ENCODE measurements around the gene ICA1.

The ICA1 gene

DNA sequence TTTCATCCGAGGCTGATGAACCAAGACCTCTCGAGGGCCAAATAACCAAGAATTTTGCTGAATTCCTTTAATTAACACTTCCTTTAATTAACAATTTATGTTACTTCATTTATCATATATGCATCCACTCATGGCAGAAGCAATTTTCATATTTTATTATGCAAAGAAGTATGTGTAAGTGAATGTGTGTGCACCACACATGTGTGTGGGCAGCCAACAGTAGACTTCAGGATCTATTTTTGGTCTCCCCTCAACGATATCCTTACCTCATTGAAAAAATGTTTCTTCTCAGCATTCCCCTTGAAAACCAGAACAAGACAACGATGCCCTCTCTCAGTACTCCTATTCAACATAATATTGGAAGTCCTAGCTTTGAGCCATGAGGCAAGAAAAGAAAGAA lies 96.8 kb downstream of the ICA1 start:
- Histone ChIP-seq H3K36me3 (ENCODE audit: insufficient read depth, low read depth, low read length) (no peaks in the 10 kb centered on the region), H3K9me3 (ENCODE audit: insufficient read depth, low read depth, low read length) (no peaks in the 10 kb centered on the region), H3K9ac (ENCODE audit: low read depth, low read length) (no peak overlapping the region), H3K4me3 (ENCODE audit: low read length) (no peak overlapping the region), H3K27me3 (ENCODE audit: insufficient read depth, low read length) (no peaks in the 10 kb centered on the region), H3K27ac (ENCODE audit: low read length) (no peak overlapping the region), H3K4me1 (ENCODE audit: insufficient read depth, low read length) (peaks cover 5% of the 10 kb centered on the region; the same call in 1 of the 2 replicates)

DNA sequence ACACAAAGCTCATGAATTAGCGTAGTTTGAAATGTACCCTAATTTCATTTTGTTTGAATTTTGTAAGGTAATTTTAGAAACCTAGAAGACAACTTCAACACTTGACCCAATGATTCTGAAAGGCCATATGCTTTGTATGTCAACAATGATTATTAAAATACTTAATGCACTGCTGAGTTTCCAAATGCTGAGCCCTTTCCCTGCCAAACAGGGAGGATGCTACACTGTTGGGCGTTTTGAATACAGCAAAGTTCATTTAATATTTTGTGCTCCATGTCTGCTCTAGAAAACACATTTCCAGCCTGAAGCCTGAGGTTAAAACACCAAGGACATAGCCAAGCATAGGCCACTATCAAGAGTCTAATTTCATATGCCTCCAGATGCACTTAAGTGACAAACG lies 99.8 kb downstream of the ICA1 start:
- H3K4me3 ChIP-seq (ENCODE audit: low read length): no peak overlapping the region
- 0 out of 2 replicates have a peak, but pooled peaks cover 2% of the 10 kb centered on the region for H3K4me1 ChIP-seq (ENCODE audit: insufficient read depth, low read length)
- no peaks in the 10 kb centered on the region for H3K27me3 ChIP-seq (ENCODE audit: insufficient read depth, low read length)
- H3K9ac ChIP-seq (ENCODE audit: low read depth, low read length): no peak overlapping the region
- no peak overlapping the region for H3K27ac ChIP-seq (ENCODE audit: low read length)
- no peaks in the 10 kb centered on the region for H3K36me3 ChIP-seq (ENCODE audit: insufficient read depth, low read depth, low read length)
- H3K9me3 ChIP-seq (ENCODE audit: insufficient read depth, low read depth, low read length): no peaks in the 10 kb centered on the region

DNA sequence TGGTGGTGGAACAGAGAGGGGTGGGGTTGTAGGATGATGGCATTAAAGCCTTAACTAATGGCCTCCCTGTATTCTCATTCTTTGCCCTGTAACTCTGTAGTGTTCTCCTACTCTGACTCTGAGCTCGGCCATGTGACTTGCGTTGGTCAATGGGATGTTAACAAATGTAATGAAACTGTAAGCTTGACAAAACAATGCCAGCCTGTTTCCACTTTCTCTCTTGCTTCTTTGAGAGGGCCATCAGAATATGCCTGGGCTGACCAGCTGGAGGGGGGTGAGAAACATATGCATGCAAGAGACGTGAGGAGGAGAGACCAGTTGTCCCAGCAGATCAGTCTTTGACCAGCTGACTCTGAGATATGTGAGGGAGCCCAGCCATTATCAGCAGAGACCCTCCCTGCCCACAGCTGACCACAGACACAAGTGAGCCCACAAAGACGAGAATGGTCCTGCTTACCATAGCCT lies 100.6 kb downstream of the ICA1 start:
- no peak overlapping the region for H3K4me3 ChIP-seq (ENCODE audit: low read length)
- H3K9me3 ChIP-seq (ENCODE audit: insufficient read depth, low read depth, low read length): no peaks in the 10 kb centered on the region
- no peaks in the 10 kb centered on the region for H3K36me3 ChIP-seq (ENCODE audit: insufficient read depth, low read depth, low read length)
- H3K27ac ChIP-seq (ENCODE audit: low read length): no peak overlapping the region
- 0 out of 2 replicates have a peak, but pooled peaks cover 2% of the 10 kb centered on the region for H3K4me1 ChIP-seq (ENCODE audit: insufficient read depth, low read length)
- H3K9ac ChIP-seq (ENCODE audit: low read depth, low read length): no peak overlapping the region
- no peaks in the 10 kb centered on the region for H3K27me3 ChIP-seq (ENCODE audit: insufficient read depth, low read length)

DNA sequence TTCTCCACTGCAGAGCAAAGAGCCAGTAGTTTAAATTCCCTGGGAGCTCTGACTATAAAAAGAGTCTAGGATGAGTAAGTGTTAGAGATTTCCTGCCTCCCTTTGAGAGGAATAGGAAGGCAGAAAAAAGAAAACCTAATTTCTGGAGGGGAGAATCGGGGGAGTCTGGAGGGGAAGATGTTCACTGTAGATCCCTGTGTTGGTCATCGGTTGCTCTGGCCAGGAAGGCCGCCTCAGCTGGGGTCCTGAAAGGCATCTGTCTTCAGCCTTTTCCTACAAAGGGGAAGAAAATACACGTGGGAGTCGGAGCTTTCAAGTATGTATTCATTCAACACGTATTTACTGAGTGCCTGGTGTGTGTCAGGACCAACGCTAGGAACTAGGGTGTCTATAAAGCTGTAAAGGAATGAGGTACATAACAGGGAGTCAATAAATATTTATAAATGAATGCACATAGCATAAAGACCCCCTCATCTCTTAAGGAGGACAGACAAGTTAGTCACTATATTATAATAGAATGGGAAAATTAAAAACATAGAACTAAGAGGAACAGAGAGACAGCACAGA lies 101.1 kb downstream of the ICA1 start:
- Histone ChIP-seq H3K36me3 (ENCODE audit: insufficient read depth, low read depth, low read length) (no peaks in the 10 kb centered on the region), H3K9ac (ENCODE audit: low read depth, low read length) (no peak overlapping the region), H3K9me3 (ENCODE audit: insufficient read depth, low read depth, low read length) (no peaks in the 10 kb centered on the region), H3K4me1 (ENCODE audit: insufficient read depth, low read length) (0 out of 2 replicates have a peak, but pooled peaks cover 2% of the 10 kb centered on the region), H3K27ac (ENCODE audit: low read length) (no peak overlapping the region), H3K27me3 (ENCODE audit: insufficient read depth, low read length) (no peaks in the 10 kb centered on the region), H3K4me3 (ENCODE audit: low read length) (no peak overlapping the region)

DNA sequence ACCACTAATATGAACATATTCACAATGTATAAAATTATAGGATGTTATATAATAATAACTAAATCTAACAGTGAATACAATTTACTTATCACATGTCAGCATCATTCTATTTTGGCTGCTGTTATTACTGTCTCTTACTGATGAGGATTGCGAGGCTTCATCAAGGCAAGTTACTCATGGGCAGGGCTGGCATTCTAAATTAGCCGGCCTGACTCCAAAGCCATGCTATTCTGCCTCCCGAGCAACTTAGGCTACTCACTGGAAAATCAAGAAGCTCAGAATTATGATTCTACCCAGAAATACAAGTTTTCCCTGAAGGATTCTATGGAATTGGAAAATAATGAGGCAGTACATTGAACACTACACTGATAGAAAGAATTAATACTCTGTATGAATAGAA lies 101.7 kb downstream of the ICA1 start:
- H3K27ac ChIP-seq (ENCODE audit: low read length): no peak overlapping the region
- H3K4me3 ChIP-seq (ENCODE audit: low read length): no peak overlapping the region

DNA sequence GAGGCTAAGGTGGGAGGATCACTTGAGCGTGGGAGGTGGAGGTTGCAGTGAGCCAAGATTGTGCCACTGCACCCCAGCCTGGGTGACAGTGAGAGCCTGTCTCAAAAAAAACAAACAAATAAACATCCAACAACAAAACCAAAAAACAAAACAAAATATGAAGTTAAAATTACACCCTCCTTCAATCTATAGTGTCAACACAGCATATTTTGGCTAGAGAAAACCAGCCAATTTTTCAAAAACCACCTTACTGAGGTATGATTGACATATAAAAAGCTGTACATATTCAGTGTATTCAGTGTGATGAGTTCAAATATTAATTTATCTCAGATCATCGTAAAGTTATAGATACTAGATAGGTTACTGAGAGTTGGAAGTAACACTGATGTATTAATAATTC lies 102.4 kb downstream of the ICA1 start:
- Histone ChIP-seq H3K27ac (ENCODE audit: low read length) (no peak overlapping the region), H3K9me3 (ENCODE audit: insufficient read depth, low read depth, low read length) (no peaks in the 10 kb centered on the region), H3K9ac (ENCODE audit: low read depth, low read length) (no peak overlapping the region), H3K4me1 (ENCODE audit: insufficient read depth, low read length) (0 out of 2 replicates have a peak, but pooled peaks cover 2% of the 10 kb centered on the region), H3K27me3 (ENCODE audit: insufficient read depth, low read length) (no peaks in the 10 kb centered on the region), H3K36me3 (ENCODE audit: insufficient read depth, low read depth, low read length) (no peaks in the 10 kb centered on the region), H3K4me3 (ENCODE audit: low read length) (no peak overlapping the region)

More for the DNA sequence above, 101.7 kb downstream of the ICA1 start:
- no peak overlapping the region for H3K9ac ChIP-seq (ENCODE audit: low read depth, low read length)
- H3K36me3 ChIP-seq (ENCODE audit: insufficient read depth, low read depth, low read length): no peaks in the 10 kb centered on the region
- no peaks in the 10 kb centered on the region for H3K9me3 ChIP-seq (ENCODE audit: insufficient read depth, low read depth, low read length)
- H3K27me3 ChIP-seq (ENCODE audit: insufficient read depth, low read length): no peaks in the 10 kb centered on the region
- 0 out of 2 replicates have a peak, but pooled peaks cover 2% of the 10 kb centered on the region for H3K4me1 ChIP-seq (ENCODE audit: insufficient read depth, low read length)

DNA sequence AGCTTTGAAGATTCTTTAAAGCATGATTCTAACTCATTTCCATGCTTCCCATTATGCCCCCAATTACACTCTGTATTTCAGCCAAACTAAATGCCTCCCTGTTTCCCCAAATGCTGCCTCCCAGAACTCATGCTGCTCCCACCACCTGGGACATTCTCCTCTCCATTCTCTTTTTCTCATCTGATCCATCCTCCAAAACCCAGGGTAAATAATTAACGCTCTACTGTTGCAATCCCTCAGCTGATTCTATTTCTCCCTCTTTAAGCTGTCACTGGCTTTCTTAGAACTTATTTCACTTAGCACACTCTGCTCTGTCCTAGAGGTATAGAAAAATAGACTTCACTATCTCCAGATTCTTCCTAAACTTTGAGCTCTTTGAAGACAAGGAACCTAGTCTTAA lies 104.7 kb downstream of the ICA1 start:
- peaks cover 2% of the 10 kb centered on the region; the same call in 1 of the 2 replicates for H3K9me3 ChIP-seq (ENCODE audit: insufficient read depth, low read depth, low read length)

DNA sequence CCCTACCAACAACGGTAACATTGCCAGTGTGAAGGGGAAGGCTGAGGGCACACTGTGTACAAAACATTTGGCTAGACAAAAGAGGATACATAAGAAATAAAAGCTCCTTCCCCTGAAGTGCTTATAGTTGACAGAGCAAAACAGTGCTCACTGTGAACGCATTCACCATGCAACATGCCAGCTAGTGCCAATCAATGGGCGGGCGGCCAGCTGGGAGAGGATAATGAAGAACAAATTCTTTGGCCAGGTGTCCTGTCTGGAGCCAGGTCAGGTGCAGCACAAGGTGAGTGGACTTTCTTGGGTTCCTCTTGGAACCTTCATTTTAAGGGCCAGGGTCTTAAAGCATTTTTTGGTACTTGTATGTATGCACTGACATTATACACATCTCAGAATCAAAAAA lies 106.1 kb downstream of the ICA1 start:
- Histone ChIP-seq H3K9ac (ENCODE audit: low read depth, low read length) (no peak overlapping the region), H3K4me3 (ENCODE audit: low read length) (no peak overlapping the region), H3K36me3 (ENCODE audit: insufficient read depth, low read depth, low read length) (no peaks in the 10 kb centered on the region), H3K9me3 (ENCODE audit: insufficient read depth, low read depth, low read length) (peaks cover 2% of the 10 kb centered on the region; the same call in 1 of the 2 replicates), H3K27me3 (ENCODE audit: insufficient read depth, low read length) (no peaks in the 10 kb centered on the region), H3K4me1 (ENCODE audit: insufficient read depth, low read length) (no peaks in the 10 kb centered on the region), H3K27ac (ENCODE audit: low read length) (no peak overlapping the region)

More for the DNA sequence above, 104.7 kb downstream of the ICA1 start:
- no peak overlapping the region for H3K4me3 ChIP-seq (ENCODE audit: low read length)
- H3K27ac ChIP-seq (ENCODE audit: low read length): no peak overlapping the region
- H3K9ac ChIP-seq (ENCODE audit: low read depth, low read length): no peak overlapping the region
- H3K4me1 ChIP-seq (ENCODE audit: insufficient read depth, low read length): 0 out of 2 replicates have a peak, but pooled peaks cover 2% of the 10 kb centered on the region
- no peaks in the 10 kb centered on the region for H3K36me3 ChIP-seq (ENCODE audit: insufficient read depth, low read depth, low read length)
- no peaks in the 10 kb centered on the region for H3K27me3 ChIP-seq (ENCODE audit: insufficient read depth, low read length)

DNA sequence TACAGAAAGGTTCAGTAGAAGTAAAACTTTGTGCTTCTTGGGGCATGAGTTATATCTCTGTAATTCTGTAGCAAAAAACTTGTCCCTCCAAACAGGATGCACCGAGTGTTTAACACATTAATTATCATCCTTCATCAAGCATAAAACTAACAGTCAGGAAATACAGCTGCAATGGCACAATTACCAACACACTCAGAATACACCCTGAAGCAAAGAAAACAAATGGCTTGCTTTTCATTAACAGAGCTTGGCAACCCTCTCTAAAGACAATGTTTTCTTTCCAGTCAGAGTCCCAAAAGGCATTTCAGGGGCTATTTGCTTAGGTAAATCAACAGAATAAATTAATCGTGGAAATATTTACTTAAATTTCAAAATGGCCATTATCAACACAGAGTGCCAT lies 107.7 kb downstream of the ICA1 start:
- H3K27ac ChIP-seq (ENCODE audit: low read length): no peak overlapping the region
- no peaks in the 10 kb centered on the region for H3K27me3 ChIP-seq (ENCODE audit: insufficient read depth, low read length)
- peaks cover 2% of the 10 kb centered on the region; the same call in 1 of the 2 replicates for H3K9me3 ChIP-seq (ENCODE audit: insufficient read depth, low read depth, low read length)
- no peak overlapping the region for H3K9ac ChIP-seq (ENCODE audit: low read depth, low read length)
- no peaks in the 10 kb centered on the region for H3K36me3 ChIP-seq (ENCODE audit: insufficient read depth, low read depth, low read length)
- H3K4me1 ChIP-seq (ENCODE audit: insufficient read depth, low read length): peaks cover 2% of the 10 kb centered on the region; the same call in 1 of the 2 replicates
- H3K4me3 ChIP-seq (ENCODE audit: low read length): no peak overlapping the region

DNA sequence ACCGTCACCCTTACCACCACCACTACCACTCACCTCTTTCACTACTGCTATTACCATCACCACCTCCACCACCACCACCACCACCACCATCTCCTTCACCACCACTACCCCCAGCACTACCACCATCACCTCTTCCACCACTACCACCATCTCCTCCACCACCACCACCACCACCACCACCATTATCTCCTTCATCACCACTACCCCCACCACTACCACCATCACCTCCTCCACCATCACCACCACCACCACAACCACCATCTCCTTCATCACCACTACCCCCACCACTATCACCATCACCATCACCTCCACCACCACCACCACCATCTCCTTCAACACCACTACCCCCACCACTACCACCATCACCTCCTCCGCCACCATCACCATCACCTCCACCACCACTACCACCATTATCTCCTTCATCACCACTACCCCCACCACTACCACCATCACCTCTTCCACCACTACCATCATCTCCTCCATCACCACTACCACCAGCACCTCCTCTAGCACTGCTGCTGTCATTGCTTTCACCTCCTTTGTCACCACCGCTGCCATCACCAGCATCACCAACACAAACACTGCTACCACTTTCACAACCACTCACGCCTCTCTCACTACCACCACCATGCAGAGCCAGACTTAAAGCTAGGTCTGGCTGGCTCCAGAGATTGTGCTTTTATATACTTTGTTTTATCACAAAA lies 109.3 kb downstream of the ICA1 start:
- no peak overlapping the region for H3K27ac ChIP-seq (ENCODE audit: low read length)
- peaks cover 5% of the 10 kb centered on the region; the same call in 1 of the 2 replicates for H3K4me1 ChIP-seq (ENCODE audit: insufficient read depth, low read length)
- H3K9ac ChIP-seq (ENCODE audit: low read depth, low read length): no peak overlapping the region
- H3K9me3 ChIP-seq (ENCODE audit: insufficient read depth, low read depth, low read length): peaks cover 2% of the 10 kb centered on the region; the same call in 1 of the 2 replicates
- no peaks in the 10 kb centered on the region for H3K27me3 ChIP-seq (ENCODE audit: insufficient read depth, low read length)
- H3K4me3 ChIP-seq (ENCODE audit: low read length): no peak overlapping the region
- no peaks in the 10 kb centered on the region for H3K36me3 ChIP-seq (ENCODE audit: insufficient read depth, low read depth, low read length)

DNA sequence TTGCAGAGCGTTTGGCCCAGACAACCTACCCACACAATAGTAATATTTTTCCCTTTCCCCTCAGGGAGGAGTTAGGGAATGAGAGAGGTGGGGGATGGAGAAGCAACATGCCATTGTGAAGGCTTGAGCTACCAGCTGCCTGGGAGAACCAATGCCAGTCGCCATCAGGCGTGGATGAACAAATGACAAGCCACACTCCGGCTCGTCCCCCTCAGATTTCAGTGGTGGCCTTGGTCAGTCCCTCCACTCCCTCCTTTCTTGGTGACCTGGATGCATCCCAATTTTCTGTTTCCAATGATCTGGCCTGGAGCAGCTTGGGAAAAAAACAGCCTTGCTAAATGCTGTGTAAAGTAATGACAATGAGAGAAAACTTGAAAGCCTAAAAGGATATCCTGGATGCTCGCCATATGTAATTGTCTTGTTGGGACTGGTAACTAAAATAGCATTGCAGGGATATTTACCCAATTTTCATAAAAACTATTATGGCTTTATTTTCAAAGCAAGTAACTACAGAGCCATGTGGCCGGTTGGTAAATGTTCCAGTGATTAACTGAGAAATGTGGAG lies 110.7 kb downstream of the ICA1 start:
- Histone ChIP-seq H3K27me3 (ENCODE audit: insufficient read depth, low read length) (no peaks in the 10 kb centered on the region), H3K36me3 (ENCODE audit: insufficient read depth, low read depth, low read length) (no peaks in the 10 kb centered on the region), H3K9ac (ENCODE audit: low read depth, low read length) (no peak overlapping the region), H3K27ac (ENCODE audit: low read length) (no peak overlapping the region), H3K4me3 (ENCODE audit: low read length) (no peak overlapping the region), H3K9me3 (ENCODE audit: insufficient read depth, low read depth, low read length) (peaks cover 2% of the 10 kb centered on the region; the same call in 1 of the 2 replicates), H3K4me1 (ENCODE audit: insufficient read depth, low read length) (peaks cover 14% of the 10 kb centered on the region; the same call in 1 of the 2 replicates)

Measured in iPS-20b (cell line).